CD14-positive monocyte (primary cell): Measurements from ENCODE around the gene TTC28. TPM values are rescaled to one million over a fixed set of nuclear protein-coding genes. Genes with fewer than 3 reads are reported as not detected.

Experiments used
- DNase-seq, 3 donors: peaks; one replicate each; pipeline ENCODE4 v3.0.0-alpha.2; 2011 to 2022
- H2AFZ ChIP-seq: 2 replicates; pipeline ENCODE4 v1.6.0; 2012; ENCODE audit warnings: mild to moderate bottlenecking, low read depth, low read length, inconsistent platforms; ENCODE audit not compliant: insufficient read depth, poor library complexity, severe bottlenecking
- H3K27ac ChIP-seq, 2 donors: 1 replicate in 1 of 2; 2 replicates in 1 of 2; pipeline ENCODE4 v1.5.1; 2012 to 2013; ENCODE audit warnings: low read length in 2 of 2, control low read depth in 1 of 2, inconsistent platforms in 1 of 2, low read depth in 1 of 2, mild to moderate bottlenecking in 1 of 2
- H3K27me3 ChIP-seq, 2 donors: one replicate each; pipeline versions ENCODE4 v1.6.0 to v1.6.1; 2011 to 2013; ENCODE audit warnings: low read length in 2 of 2; ENCODE audit not compliant: control insufficient read depth in 2 of 2, insufficient read depth in 2 of 2
- H3K36me3 ChIP-seq, 2 donors: replicated peaks in 1 of 2; 1 replicate in 1 of 2; 2 replicates in 1 of 2; pipeline versions ENCODE4 v1.5.1 to v1.6.1; 2012 to 2013; ENCODE audit warnings: low read length in 2 of 2, control low read depth in 1 of 2, inconsistent platforms in 1 of 2, mild to moderate bottlenecking in 1 of 2; ENCODE audit not compliant: insufficient read depth in 2 of 2, control insufficient read depth in 1 of 2
- H3K4me1 ChIP-seq, 2 donors: 1 replicate in 1 of 2; 2 replicates in 1 of 2; pipeline versions ENCODE4 v1.5.1 to v1.6.1; 2012 to 2013; ENCODE audit warnings: low read length in 2 of 2, control low read depth in 1 of 2, inconsistent platforms in 1 of 2, mild to moderate bottlenecking in 1 of 2, moderate library complexity in 1 of 2; ENCODE audit not compliant: insufficient read depth in 2 of 2, control insufficient read depth in 1 of 2
- H3K4me2 ChIP-seq: replicated peaks from 2 replicates; pipeline ENCODE3; 2012; ENCODE audit warnings: low read length, moderate library complexity, mild to moderate bottlenecking; ENCODE audit not compliant: poor library complexity, severe bottlenecking; ENCODE audit errors: extremely low read depth
- H3K4me3 ChIP-seq, 3 experiments: fragments of 200-600 bp in 1 of 3; sonication (generic) in 1 of 3; replicated peaks in 1 of 3; 1 replicate in 2 of 3; 2 replicates in 1 of 3; pipeline ENCODE4 v1.5.1; 2011 to 2013; ENCODE audit warnings: low read length in 3 of 3, mild to moderate bottlenecking in 3 of 3, control low read depth in 2 of 3, low read depth in 2 of 3, inconsistent platforms in 1 of 3, moderate library complexity in 1 of 3
- H3K79me2 ChIP-seq: 2 replicates; pipeline ENCODE4 v1.6.0; 2012; ENCODE audit warnings: mild to moderate bottlenecking, control low read depth, inconsistent platforms, low read length, moderate library complexity; ENCODE audit not compliant: insufficient read depth
- H3K9ac ChIP-seq: 2 replicates; pipeline ENCODE4 v1.6.0; 2017; ENCODE audit warnings: low read length, mild to moderate bottlenecking; ENCODE audit not compliant: insufficient read depth, poor library complexity, severe bottlenecking
- H3K9me3 ChIP-seq, 2 donors: replicated peaks in 1 of 2; 1 replicate in 1 of 2; 2 replicates in 1 of 2; pipeline versions ENCODE4 v1.5.1 to v1.6.1; 2012 to 2013; ENCODE audit warnings: low read length in 2 of 2, control low read depth in 1 of 2; ENCODE audit not compliant: control insufficient read depth in 1 of 2, insufficient read depth in 1 of 2
- H4K20me1 ChIP-seq: 2 replicates; pipeline ENCODE4 v1.6.0; 2012; ENCODE audit warnings: mild to moderate bottlenecking, low read length, control low read depth, moderate library complexity; ENCODE audit not compliant: insufficient read depth
- H3K27ac Mint-ChIP-seq, 7 donors: one replicate each; pipeline ENCODE4 v1.8.0; 2020; ENCODE audit warnings: mild to moderate bottlenecking in 7 of 7, mixed read lengths in 7 of 7, moderate library complexity in 6 of 7, inconsistent platforms in 2 of 7
- H3K27me3 Mint-ChIP-seq, 3 donors: one replicate each; pipeline ENCODE4 v1.8.0; 2021 to 2022; ENCODE audit warnings: low read depth in 3 of 3, mild to moderate bottlenecking in 3 of 3, mixed read lengths in 3 of 3, moderate library complexity in 3 of 3, inconsistent platforms in 1 of 3
- H3K36me3 Mint-ChIP-seq, 2 donors: one replicate each; pipeline ENCODE4 v1.8.0; 2020; ENCODE audit warnings: mixed read lengths in 2 of 2, inconsistent platforms in 1 of 2, mild to moderate bottlenecking in 1 of 2
- H3K4me1 Mint-ChIP-seq: one replicate; pipeline ENCODE4 v1.8.0; 2020; ENCODE audit warnings: mild to moderate bottlenecking, mixed read lengths
- H3K4me3 Mint-ChIP-seq, 2 donors: one replicate each; pipeline ENCODE4 v1.8.0; 2020; ENCODE audit warnings: mild to moderate bottlenecking in 2 of 2, mixed read lengths in 2 of 2, moderate library complexity in 1 of 2
- H3K9me3 Mint-ChIP-seq, 7 donors: one replicate each; pipeline ENCODE4 v1.8.0; 2020 to 2022; ENCODE audit warnings: mixed read lengths in 7 of 7, mild to moderate bottlenecking in 6 of 7, moderate library complexity in 6 of 7, inconsistent platforms in 2 of 7
- CTCF ChIP-seq: fragments of 200-600 bp; IDR thresholded peaks from one replicate; pipeline ENCODE4 v1.8.0; 2022; ENCODE audit warnings: antibody characterized with exemption, mild to moderate bottlenecking
- WGBS: methylation state at CpG from one replicate; pipeline ENCODE4 v1.1.5; 2013; ENCODE audit warnings: missing lambda C conversion rate; ENCODE audit not compliant: insufficient coverage; 5-methylcytosine and 5-hydroxymethylcytosine counted together
- intact Hi-C, 2 donors: fragments of 100-400 bp; cut with micrococcal nuclease; formaldehyde crosslinking; loops; one replicate each; pipeline versions ENCODE4 v1.15.0 to v1.15.1; 2023
- polyA plus RNA-seq, 3 donors: library from polyadenylated mRNA; depleted of rRNA in 1 of 3; unstranded in 2 of 3; stranded (reverse) in 1 of 3; fragments of 300-500 nt in 2 of 3; fragments of >200 nt in 1 of 3; fragmentation: Illumina TruSeq in 2 of 3; gene quantifications; 1 replicate in 2 of 3; 2 replicates in 1 of 3; pipeline ENCODE4 v1.2.3, GENCODE V29; 2012 to 2021

The TTC28 gene
- polyA plus RNA-seq, 3 donors, result 0.24 to 0.61 TPM; not detected in 1

- peaks cover 0 to 1% (median 0%) of the 10 kb centered on the region in 3 donors for H3K27me3 Mint-ChIP-seq
- 100% methylated on average over 11 of the region's 15 CpGs for WGBS
These were observed 697.5 kb downstream of the TTC28 start for GRCh38 chr22:27982106-27982505.

GRCh38 chr22:27980424-27981148 is 699.1 kb downstream of the TTC28 start:
- H3K79me2 ChIP-seq, result no peaks in the 10 kb centered on the region
- 87% methylated on average over 2 of the region's 7 CpGs for WGBS
- H3K9me3 ChIP-seq, result no peaks in the 10 kb centered on the region
- no peaks in the 10 kb centered on the region for H3K36me3 ChIP-seq
- Mint-ChIP-seq H3K4me3 (no peak overlapping the region), H3K27me3 (peaks cover 0 to 1% (median under 1%) of the 10 kb centered on the region in 3 donors), H3K36me3 (peaks cover 2 to 4% of the 10 kb centered on the region in 2 donors), H3K4me1 (no peaks in the 10 kb centered on the region), H3K27ac (no peak overlapping the region), H3K9me3 (no peaks in the 10 kb centered on the region)
- no peak overlapping the region for H3K9ac ChIP-seq
- DNase-seq, result no peak
- no peaks in the 10 kb centered on the region for H3K27me3 ChIP-seq
- no peaks in the 10 kb centered on the region for H3K4me1 ChIP-seq
- H3K27ac ChIP-seq, result no peak overlapping the region
- no peak overlapping the region for H2AFZ ChIP-seq
- no peaks in the 10 kb centered on the region for H4K20me1 ChIP-seq
- no peak for TF ChIP-seq CTCF
- H3K4me2 ChIP-seq, result no peak overlapping the region
- no peak overlapping the region for H3K4me3 ChIP-seq
- intact Hi-C loops, result no loop called here

More at GRCh38 chr22:27982106-27982505, 697.5 kb downstream of the TTC28 start:
- H3K9me3 ChIP-seq, result no peaks in the 10 kb centered on the region
- no peaks in the 10 kb centered on the region for H3K27me3 ChIP-seq
- TF ChIP-seq CTCF, result no peak
- no peaks in the 10 kb centered on the region for H3K4me1 Mint-ChIP-seq
- intact Hi-C loops, result no loop called here
- no peak overlapping the region for H3K4me3 Mint-ChIP-seq
- no peak overlapping the region for H3K27ac ChIP-seq
- H3K4me1 ChIP-seq, result no peaks in the 10 kb centered on the region
- no peaks in the 10 kb centered on the region for H3K36me3 ChIP-seq
- H3K9ac ChIP-seq, result no peak overlapping the region
- no peaks in the 10 kb centered on the region for H4K20me1 ChIP-seq
- H3K4me2 ChIP-seq, result no peak overlapping the region
- H3K36me3 Mint-ChIP-seq, result peaks cover 2 to 4% of the 10 kb centered on the region in 2 donors
- no peak overlapping the region for H2AFZ ChIP-seq
- H3K79me2 ChIP-seq, result no peaks in the 10 kb centered on the region
- DNase-seq, result no peak
- no peak overlapping the region for H3K4me3 ChIP-seq
- no peak overlapping the region for H3K27ac Mint-ChIP-seq
- H3K9me3 Mint-ChIP-seq, result peaks cover 0 to 3% (median 0%) of the 10 kb centered on the region in 7 donors
